Stimulated activated CD8-positive, alpha-beta memory T cell treated with anti-CD3 and anti-CD28 coated beads, Interleukin-2, amount 100 ng/mL, for 1 hour (primary cell): ENCODE measurements around the gene CAP2.

Experiments
- DNase-seq, 2 donors: peaks; one replicate each; pipeline ENCODE4 v3.0.0-alpha.2; 2020; ENCODE audit warnings: low read depth in 2 of 2

Gene CAP2

DNA sequence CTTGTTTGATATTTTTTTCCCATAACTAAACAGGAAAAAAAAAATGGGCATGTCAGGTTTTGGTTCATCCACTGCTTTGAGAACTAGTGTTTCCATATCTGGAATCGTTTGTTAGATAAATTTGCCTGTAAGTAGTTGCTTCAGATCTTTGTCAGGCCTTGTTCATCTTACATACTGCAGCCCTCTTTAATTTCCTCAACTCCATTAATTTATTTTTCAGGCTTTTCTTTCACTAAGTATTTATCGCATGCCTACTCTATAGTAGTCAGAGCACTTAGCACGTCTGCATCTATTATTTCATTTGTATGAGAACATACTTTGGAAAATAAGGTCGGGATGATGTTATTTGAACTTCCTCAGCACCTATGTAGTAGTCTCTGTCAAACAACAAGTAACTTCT, 80.9 kb downstream of the CAP2 start:
- no peak for DNase-seq

DNA sequence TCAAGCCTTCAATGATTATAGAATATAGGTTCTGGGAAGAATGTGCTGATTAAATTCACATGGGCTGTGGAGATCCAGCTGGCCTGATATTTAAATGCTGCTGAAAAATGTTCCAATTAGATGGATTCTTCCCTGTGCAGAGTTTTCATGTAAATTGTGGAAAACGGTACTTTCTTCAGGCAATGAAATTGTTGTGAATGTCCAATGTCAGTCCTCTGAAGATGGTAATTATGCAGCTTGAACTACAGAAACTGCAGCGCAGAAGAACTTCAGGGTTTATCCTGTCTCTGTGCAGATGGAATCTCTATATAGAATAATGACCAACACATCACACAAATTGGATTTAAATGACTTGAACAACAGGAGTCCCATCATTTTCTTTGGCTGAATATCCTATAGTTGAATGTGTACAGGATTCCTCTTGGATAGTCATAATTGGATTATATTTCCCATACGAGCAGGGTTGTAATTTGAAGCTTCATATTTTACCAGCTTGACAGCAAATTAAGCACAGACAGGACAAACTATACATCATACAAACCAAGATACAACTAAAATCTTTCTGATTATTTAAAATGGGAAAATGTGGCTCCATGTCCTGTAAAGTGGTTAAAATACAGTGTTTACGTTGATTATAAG, 82.3 kb downstream of the CAP2 start:
- no peak for DNase-seq

DNA sequence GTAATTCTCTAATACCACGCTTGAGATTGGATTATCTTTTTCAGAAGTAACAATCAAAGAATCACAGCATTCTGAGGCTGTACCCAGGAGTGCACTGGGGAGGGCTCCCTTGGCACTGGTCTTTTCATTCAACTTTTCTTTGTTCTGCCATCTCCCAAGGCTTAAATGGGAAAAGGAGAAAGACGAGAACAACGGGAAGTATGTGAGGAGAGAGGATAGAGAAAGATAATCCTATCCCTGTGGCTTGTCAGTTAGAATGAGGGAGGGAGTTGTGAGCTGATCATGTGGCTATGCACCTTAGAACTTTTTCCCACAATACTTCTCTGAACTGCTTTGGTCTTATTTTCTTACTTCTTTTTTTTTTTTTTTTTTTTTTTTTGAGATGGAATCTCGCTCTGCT, 83.1 kb downstream of the CAP2 start:
- no peak for DNase-seq

DNA sequence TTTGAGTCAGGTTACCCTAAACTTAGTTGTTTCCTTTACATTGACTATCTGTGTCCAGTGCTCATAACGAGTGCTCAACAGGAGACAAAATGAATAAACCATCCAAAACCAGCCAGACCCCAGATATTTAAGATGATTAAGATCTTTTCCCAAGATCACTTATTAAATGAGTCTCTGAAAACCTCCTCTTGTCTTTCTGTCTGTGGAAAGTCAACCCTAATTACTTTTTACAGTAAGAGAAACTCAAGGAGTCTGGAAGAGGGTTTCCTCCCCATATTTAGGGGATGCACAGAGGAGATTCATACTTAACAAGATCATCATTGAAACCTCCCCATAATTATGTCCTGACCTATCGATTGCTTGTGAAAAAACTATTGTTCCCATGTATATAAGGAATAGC, 84.0 kb downstream of the CAP2 start:
- no peak for DNase-seq

DNA sequence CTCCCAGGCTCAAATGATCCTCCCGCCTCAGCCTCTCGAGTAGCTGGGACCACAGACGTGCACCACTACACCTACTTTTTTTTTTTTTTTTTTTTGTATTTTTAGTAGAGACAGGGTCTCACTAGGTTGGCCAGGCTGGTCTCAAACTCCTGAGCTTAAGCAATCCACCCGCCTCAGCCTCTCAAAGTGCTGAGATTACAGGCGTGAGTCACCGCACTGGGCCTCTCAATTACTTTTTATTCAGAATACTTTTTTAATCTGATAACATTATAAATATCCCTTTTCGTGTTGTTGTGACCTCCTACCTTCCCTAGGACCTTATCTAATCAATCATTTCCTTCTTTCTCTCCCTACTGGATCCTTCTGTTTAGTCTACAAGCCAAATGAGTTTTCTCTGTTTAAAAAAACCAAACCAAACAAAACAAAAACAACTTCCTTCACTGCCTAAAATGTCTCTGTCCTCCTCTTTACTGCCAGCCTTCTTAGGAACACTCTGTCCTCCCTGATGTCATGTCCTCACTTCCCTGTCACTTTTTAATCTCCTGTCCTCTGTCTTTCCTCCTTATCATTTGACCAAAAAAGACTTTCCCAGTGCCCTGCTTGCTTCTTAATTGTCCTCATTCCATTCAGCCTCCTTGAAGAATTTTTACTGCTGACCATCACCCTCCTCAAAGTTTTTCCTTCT, 85.0 kb downstream of the CAP2 start:
- DNase-seq: no peak

DNA sequence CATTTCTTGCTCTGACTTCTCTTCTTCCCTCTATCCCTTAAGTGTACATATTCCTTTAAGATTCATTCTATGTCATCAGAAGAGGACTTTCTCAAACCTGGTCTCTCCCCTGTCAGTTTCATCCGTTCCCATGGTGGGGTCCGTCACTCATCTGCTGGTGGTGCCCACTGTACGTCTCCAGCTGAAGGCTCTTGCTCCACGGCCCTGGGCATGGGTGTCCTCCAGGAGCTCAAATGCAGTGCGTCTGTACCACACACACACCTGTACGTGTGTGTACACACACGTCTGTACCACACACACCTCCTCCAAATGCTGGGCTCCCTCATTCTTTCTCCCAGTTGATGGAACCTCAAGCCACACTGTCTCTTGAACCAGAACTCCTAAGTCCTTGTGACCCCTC, 85.6 kb downstream of the CAP2 start:
- no peak for DNase-seq

DNA sequence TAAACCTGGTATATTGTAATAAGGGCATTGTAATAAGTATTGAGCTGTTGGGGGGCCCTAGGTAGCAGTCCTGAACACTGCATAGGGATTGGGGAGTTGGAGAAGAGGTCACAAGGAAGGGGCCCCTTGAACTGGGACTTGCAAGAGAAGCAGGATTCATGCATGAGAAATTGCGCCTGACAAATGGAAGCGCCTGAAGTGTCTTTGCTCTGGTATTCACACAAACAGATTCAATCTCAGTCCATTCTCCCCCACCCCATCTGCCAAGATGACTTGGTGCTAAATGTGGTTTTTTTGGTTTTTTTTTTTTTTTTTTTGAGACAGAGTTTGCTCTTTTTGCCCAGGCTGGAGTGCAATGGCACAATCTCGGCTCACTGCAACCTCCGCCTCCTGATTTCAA, 87.1 kb downstream of the CAP2 start:
- DNase-seq: no peak

DNA sequence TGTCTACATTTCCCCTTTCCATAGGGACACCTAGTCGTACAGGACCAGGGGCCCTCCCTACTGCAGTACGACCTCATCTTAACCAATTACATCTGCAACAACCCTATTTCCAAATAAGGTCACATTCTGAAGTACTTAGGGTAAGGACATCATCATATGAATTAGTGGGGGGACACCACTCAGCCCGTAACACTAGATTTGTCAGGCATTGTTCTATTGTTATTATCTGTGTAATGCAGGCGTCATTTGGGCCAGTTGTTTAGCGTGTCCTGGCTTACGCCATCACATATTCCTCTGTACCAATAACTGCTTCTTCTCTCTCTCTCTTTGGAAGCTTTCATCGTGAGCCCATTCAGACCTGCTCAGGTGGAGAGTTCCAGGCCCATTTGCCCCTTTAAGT, 89.3 kb downstream of the CAP2 start:
- no peak for DNase-seq

DNA sequence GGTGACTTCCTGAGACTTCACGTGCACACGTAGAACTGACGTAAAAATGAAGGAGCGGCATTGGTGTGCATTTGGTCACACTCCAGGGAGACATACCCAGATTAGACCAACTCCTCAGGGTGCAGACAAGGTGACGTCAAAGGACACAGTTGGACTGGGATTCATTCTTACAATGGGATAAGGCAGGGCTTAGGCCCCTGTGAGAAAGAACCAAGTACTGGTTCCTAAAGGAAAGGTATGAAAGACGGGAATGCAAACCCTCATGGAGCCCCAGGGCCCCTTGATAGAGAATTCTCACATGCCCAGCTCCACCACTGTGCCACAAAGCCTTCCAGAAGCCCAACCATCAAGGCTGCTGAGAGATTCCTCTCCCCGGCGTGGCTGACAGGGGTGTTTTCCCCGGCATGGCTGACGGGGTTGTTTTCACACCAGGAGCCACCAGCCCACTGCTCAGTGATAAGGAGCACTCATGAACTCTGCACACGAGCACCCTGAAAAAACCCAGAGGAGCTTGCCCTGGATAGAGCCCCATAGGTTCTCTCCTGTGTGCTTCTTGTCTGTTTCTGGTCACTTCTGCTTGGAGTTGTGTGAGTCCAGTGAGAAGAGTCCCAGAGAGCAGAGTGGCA, 90.1 kb downstream of the CAP2 start:
- DNase-seq: no peak

DNA sequence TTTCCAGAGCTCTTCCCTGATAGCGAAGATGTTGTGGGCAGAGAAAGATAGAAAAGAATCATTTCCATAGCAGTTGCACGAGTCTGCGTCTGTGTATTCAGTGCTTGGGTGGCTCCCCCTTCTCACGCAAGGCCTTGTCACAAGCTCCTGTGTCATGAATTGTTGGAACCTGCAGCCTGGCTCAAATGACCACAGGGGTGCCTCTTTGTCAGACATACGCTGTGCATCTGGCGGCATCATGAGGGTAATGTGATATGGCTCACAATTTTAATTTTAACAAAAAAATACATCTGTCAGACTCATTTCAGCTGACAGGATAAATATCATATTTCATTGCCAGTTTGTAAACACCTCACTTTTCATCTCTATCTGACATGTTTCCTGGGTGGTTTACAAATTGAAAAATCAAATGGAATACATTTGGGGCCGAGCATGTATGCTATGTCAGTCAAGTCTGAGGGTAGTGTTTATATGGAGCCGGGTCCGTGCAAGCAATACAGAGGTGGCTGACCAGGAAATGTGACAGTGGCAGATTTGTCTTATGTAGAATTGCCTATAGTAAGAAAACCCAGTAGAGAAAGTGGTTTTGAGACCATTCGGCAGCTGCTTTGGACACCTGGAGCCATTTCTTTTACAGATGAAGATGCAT, 90.9 kb downstream of the CAP2 start:
- DNase-seq: no peak

DNA sequence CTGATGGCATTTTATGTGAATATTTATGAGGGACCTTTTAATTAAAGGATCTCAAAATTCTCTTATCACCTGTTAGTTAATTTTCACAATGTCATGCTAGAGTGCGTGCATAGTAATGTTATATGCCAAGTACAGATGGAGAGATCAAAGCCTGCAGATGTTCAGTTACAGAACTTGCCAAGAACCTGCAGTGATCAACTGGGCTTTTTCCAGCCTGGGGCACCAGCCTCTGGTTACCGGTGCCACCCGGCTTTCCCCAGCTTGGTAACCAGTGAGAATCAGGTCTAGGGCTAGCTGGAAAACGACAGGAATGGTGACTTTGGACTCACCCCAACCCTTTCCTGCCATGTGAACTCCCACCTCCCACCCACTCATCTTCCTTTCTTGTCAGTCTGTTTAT, 91.8 kb downstream of the CAP2 start:
- no peak for DNase-seq

DNA sequence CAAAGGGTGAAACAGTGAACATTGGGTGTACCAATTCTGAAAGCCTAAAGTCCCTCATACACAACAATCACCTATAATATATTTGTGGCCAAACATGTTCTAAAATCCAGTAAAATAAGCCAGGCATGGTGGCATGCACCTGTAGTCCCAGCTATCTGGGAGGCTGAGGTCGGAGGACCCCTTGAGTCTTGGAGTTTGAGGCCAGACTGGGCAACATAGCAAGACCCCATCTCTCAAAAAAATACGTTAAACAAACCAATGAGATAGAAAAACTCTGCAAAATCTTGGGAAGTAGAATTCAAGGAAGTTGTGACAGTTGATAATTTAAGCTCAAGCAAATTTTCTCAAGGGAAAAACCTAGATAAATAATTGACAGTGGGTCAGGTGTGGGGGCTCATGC, 92.6 kb downstream of the CAP2 start:
- no peak for DNase-seq

DNA sequence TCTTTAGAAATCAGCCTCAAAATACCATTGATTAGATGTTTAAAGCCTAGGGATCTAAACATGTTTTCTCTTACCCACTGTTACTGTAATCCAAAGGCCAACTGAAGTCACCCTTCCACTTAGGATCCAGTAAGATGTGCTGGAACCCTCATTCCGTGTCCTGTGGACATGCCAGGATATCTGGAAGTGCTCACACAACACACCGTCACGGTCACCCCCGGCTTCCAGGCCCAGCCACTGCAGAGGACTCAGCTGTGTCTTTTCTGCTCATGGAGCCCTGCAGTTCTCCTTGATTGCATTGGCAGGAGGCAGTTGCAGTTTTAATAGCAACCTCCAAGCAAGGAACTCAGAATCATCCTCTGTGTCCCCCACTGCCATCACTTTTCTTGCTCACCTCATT, 93.3 kb downstream of the CAP2 start:
- no peak for DNase-seq

DNA sequence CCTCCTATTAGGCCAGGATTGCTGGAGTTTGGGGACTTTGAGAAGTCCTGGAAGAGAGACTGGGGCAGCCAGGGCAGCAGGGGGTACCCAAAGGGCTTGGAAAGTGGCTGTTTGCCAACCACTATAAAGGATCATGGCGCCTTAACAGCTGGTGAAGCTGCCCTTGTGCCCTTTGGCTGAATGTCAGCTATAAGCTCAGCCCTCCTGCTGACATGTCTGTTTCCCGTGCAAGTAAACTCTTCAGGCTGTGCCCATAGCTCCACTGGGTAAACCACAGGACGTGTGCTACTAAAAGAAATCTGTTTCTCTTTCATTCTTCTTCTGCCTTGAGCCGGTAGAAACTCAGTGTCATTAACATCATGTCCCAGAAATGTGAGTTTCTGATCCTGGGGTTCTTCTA, 97.3 kb downstream of the CAP2 start:
- no peak for DNase-seq

DNA sequence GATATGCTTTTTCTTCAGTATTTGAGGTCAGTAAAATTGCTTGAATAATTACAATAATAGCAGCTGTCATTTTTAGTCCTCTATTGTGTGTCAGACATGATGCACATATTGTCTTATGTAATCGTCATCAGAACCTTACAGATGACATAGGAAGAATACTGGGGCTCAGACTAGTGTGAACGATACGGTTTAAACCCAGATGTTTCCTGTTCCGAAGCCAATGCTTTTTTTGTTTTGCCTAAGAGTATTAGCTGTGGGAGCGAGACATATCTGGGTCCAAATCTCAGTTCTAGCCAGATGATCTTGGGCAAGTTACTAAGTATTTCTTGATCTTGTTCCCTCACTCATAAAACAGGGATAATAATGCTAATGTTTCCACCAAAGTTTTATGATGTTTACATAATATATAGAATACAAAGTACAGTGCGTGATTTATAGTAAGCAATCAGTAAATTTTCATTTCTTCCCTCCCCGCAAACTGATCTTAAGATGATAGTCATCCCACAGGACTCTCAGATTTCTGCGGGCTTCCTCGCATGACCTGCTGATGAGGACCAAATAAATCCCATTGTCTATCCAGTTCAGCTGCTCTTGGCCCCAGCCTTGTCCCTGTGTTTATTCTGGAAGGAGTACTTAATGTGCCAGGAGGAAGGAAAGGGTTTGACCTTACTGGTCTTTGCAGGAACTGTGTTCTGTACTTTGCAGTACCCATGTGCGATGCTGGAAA, 98.2 kb downstream of the CAP2 start:
- DNase-seq: no peak

DNA sequence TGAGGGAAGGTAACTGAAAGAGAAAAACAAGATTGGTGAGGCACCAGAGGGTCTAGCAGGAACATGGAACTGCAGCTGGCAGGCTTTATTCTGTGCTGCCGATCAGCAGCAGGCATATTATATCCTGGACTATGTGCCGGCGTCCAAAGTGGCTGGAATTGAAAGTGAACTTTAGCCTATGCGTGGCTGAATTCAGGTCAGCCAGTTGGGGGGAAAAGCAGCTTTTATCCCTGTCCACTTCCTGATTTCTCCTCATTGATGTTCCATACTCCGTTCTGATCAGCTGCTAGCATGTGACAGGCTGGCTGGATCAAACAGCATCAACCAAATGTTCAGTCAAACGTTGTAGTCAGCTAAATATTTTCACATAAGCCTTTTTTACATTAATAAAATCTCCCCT, 99.0 kb downstream of the CAP2 start:
- DNase-seq: no peak

DNA sequence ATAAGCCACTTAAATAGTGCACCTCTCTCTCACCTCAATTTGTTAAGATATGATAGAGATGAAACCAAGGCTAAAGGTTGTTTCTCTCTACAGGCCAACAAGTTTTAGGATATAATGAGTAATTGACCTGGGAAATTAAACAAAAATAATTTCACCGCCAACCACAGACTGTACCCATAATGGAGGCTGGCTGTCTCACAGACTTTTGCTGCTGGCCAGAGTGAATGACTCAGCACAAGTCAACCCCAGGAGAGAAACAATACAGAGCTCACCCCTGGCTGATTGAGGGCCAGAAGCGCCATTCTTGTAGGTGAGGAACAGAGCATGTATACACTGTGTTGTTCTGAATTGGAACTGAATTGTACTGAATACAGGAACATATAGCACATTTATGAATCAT, 99.9 kb downstream of the CAP2 start:
- no peak for DNase-seq

DNA sequence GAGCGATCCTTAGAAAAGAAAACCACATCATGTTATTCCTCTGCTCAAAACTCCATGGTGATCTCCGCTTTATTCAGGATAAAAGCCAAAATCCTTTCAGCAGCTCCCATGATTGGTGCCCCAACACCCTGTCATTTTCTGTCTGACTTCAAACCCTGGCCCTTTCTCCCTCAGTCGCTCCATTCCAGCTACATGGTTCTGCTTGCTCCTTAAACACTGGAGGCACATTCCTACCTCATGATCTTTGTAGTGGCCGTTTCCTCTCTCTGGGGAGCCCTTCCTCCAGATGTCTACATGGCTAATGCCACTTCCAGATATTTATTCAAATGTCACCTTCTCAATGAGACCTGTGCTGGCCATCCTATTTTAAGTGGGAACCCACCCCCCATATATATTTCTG, 100.8 kb downstream of the CAP2 start:
- DNase-seq: no peak

DNA sequence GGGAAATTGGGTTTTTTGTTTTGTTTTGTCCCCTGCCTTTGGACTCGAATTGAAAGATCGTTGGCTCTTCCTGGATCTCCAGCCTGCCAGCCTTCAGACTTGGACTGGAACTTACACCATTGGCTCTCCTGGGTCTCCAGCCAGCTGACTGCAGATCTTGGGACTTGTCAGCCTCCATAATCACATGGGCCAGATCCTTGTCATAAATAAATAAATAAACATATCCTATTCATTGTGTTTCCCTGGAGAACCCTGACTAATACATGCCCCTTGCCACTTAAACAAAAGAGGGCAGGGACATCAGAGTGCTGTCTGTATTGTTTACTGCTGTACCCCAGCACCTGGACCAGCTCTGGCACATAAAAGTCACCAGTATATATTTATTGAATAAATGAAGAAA, 101.5 kb downstream of the CAP2 start:
- no peak for DNase-seq

DNA sequence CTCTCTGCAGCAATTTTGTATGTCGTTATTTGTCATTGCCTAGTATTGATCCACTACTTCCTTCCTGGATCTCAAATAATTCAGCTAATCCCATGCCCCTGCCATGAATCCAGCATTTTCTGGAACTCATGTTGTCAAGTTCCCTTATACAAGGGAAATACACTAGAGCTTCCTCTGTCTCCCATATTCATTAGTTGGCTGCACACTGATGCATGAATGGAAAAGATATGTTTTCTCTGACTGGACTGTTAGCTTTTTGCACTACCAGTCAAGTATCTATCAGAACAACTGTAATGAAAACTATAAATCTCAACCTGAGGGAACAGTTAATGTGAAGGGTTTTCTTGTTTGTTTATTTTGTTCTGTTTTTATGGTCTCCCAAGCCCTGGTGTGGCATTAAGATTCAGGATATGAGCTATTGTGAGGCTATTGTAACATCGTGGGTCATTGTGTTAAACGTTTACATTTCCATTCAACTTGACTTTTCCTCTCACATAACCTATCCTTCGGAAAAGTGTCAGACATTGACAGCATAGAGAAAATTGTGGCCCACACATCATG, 104.2 kb downstream of the CAP2 start:
- no peak for DNase-seq

DNA sequence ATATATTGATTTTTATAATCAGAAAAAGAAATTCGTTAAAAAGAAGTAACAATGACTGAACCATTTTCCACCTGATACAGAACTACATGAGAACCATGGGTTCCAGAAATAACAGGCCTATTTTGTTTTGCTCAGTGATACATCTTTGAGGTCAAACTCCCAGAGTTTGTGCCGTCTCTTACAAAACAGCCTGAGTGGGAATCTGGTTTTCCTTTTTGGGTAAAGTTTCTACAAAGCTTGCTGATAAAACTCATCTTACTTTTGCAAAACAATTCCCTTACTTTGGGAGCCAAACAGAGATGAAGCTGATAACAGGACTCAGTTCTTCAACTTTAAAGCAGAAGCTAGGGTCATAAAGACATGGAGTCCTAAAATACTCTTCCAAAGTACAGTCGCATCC, 108.0 kb downstream of the CAP2 start:
- DNase-seq: no peak
